Dermis blood vessel endothelial cell (primary cell): ENCODE results near the gene BHLHA15. TPM values are rescaled to one million over a fixed set of nuclear protein-coding genes. Genes with fewer than 3 reads are reported as not detected.
A peak's percentile ranks its signal among the peaks of the same experiment; 100 is the strongest.

Experiments used
- DNase-seq: peaks from one replicate; pipeline ENCODE4 v3.0.0; 2010
- total RNA-seq: library from RNA; depleted of rRNA; stranded (reverse); fragments of >200 nt; gene quantifications from 2 replicates; pipeline ENCODE4 v1.2.3, GENCODE V29; 2014

Gene BHLHA15
- total RNA-seq, 1 donor from 2014 or later = 0.17 TPM

- no peak for DNase-seq
Observed at GRCh38 chr7:98228801-98229200, 17.6 kb downstream of the BHLHA15 start.

- no peak for DNase-seq
Observed at GRCh38 chr7:98229441-98229840, 18.2 kb downstream of the BHLHA15 start.

GRCh38 chr7:98229991-98230745 lies 18.9 kb downstream of the BHLHA15 start:
- DNase-seq = no peak

GRCh38 chr7:98230746-98231471 lies 19.7 kb downstream of the BHLHA15 start:
- no peak for DNase-seq

- no peak for DNase-seq
Observed at GRCh38 chr7:98231493-98232262, 20.4 kb downstream of the BHLHA15 start.

GRCh38 chr7:98232263-98232585 lies 21.0 kb downstream of the BHLHA15 start:
- no peak for DNase-seq

- no peak for DNase-seq
Observed at GRCh38 chr7:98232799-98233198, 21.6 kb downstream of the BHLHA15 start.

GRCh38 chr7:98233219-98234070 lies 22.2 kb downstream of the BHLHA15 start:
- DNase-seq = no peak

- DNase-seq = no peak
Observed at GRCh38 chr7:98234429-98235147, 23.3 kb downstream of the BHLHA15 start.

GRCh38 chr7:98235901-98236300 lies 24.7 kb downstream of the BHLHA15 start:
- DNase-seq = no peak

- DNase-seq = no peak
Observed at GRCh38 chr7:98236355-98237185, 25.3 kb downstream of the BHLHA15 start.

GRCh38 chr7:98238076-98238475 lies 26.8 kb downstream of the BHLHA15 start:
- no peak for DNase-seq

GRCh38 chr7:98238976-98239375 lies 27.7 kb downstream of the BHLHA15 start:
- DNase-seq = no peak

GRCh38 chr7:98240961-98241673 lies 29.9 kb downstream of the BHLHA15 start:
- DNase-seq = peak; percentile 79

GRCh38 chr7:98241674-98242241 lies 30.5 kb downstream of the BHLHA15 start:
- no peak for DNase-seq

GRCh38 chr7:98242342-98242741 lies 31.1 kb downstream of the BHLHA15 start:
- no peak for DNase-seq

- DNase-seq = no peak
Observed at GRCh38 chr7:98242934-98243333, 31.7 kb downstream of the BHLHA15 start.

- no peak for DNase-seq
Observed at GRCh38 chr7:98244871-98245270, 33.6 kb downstream of the BHLHA15 start.

GRCh38 chr7:98248156-98248555 lies 36.9 kb downstream of the BHLHA15 start:
- DNase-seq = no peak

- DNase-seq = peak; percentile 69
Observed at GRCh38 chr7:98249106-98249505, 37.9 kb downstream of the BHLHA15 start.
